Neural progenitor cell (in vitro differentiated cells): ENCODE measurements around the gene KCTD3. TPM values are rescaled to one million over a fixed set of nuclear protein-coding genes. Genes with fewer than 3 reads are reported as not detected.

Experiments used
- DNase-seq: peaks from one replicate; pipeline ENCODE4 v3.0.0-alpha.2; 2016; ENCODE audit warnings: low spot score
- H2AFZ ChIP-seq: fragments of 200-600 bp; sonication (generic); replicated peaks from 2 replicates; pipeline ENCODE4 v1.6.1; 2016; ENCODE audit warnings: antibody characterized with exemption
- H3F3A ChIP-seq: fragments of 200-600 bp; sonication (generic); 2 replicates; pipeline ENCODE4 v1.6.1; 2016; ENCODE audit warnings: antibody characterized with exemption, low read depth
- H3K27ac ChIP-seq: fragments of 200-600 bp; sonication (generic); 2 replicates; pipeline ENCODE4 v1.5.1; 2016; ENCODE audit warnings: mild to moderate bottlenecking
- H3K27me3 ChIP-seq: fragments of 200-600 bp; sonication (generic); 2 replicates; pipeline ENCODE4 v1.6.1; 2016; ENCODE audit warnings: mild to moderate bottlenecking, moderate library complexity
- H3K36me3 ChIP-seq: fragments of 200-600 bp; sonication (generic); 2 replicates; pipeline ENCODE4 v1.5.1; 2016
- H3K4me1 ChIP-seq: fragments of 200-600 bp; sonication (generic); 2 replicates; pipeline ENCODE4 v1.6.1; 2016; ENCODE audit warnings: mixed run types
- H3K4me2 ChIP-seq: fragments of 200-600 bp; sonication (generic); 2 replicates; pipeline ENCODE4 v1.6.1; 2016
- H3K4me3 ChIP-seq: fragments of 200-600 bp; sonication (generic); 2 replicates; pipeline ENCODE4 v1.5.1; 2016
- H3K79me2 ChIP-seq: fragments of 200-600 bp; sonication (generic); 2 replicates; pipeline ENCODE4 v1.6.1; 2016; ENCODE audit warnings: low read depth
- H3K9ac ChIP-seq: fragments of 200-600 bp; sonication (generic); 2 replicates; pipeline ENCODE4 v1.6.1; 2016
- H3K9me3 ChIP-seq: fragments of 200-600 bp; sonication (generic); 2 replicates; pipeline ENCODE4 v1.5.1; 2016; ENCODE audit warnings: low read depth
- H4K20me1 ChIP-seq: fragments of 200-600 bp; sonication (generic); 2 replicates; pipeline ENCODE4 v1.6.1; 2016; ENCODE audit warnings: low read depth
- H3K27ac Mint-ChIP-seq: 3 replicates; pipeline ENCODE4 v1.8.0; 2021; ENCODE audit warnings: mixed read lengths
- H3K27me3 Mint-ChIP-seq: 2 replicates; pipeline ENCODE4 v1.8.0; 2022; ENCODE audit warnings: low read depth, mild to moderate bottlenecking, inconsistent platforms, moderate library complexity, mixed read lengths; ENCODE audit not compliant: insufficient read depth
- H3K36me3 Mint-ChIP-seq: 3 replicates; pipeline ENCODE4 v1.8.0; 2021; ENCODE audit warnings: mixed read lengths
- H3K4me1 Mint-ChIP-seq: 3 replicates; pipeline ENCODE4 v1.8.0; 2021; ENCODE audit warnings: mixed read lengths
- H3K4me3 Mint-ChIP-seq: 3 replicates; pipeline ENCODE4 v1.8.0; 2021; ENCODE audit warnings: mild to moderate bottlenecking, moderate library complexity, mixed read lengths
- H3K9me3 Mint-ChIP-seq: 3 replicates; pipeline ENCODE4 v1.8.0; 2020; ENCODE audit warnings: mixed read lengths
- CTCF ChIP-seq: fragments of 200-600 bp; sonication (generic); IDR thresholded peaks from 2 replicates; pipeline ENCODE4 v1.5.1; 2017; ENCODE audit warnings: antibody characterized with exemption, mild to moderate bottlenecking
- EZH2 ChIP-seq: fragments of 200-600 bp; sonication (generic); IDR thresholded peaks from 2 replicates; pipeline ENCODE4 v1.6.1; 2017; ENCODE audit warnings: antibody characterized with exemption, mild to moderate bottlenecking, moderate library complexity
- EZH2phosphoT487 ChIP-seq: fragments of 200-600 bp; sonication (generic); IDR thresholded peaks from 2 replicates; pipeline ENCODE4 v1.6.1; 2017; ENCODE audit warnings: antibody characterized with exemption
- total RNA-seq: library from RNA; depleted of rRNA; stranded (reverse); fragments of >200 nt; gene quantifications from 2 replicates; pipeline ENCODE4 v1.2.3, GENCODE V29; 2015; ENCODE audit warnings: low replicate concordance

The KCTD3 gene
- total RNA-seq, 1 donor from 2014 or later, result 70.1 TPM

DNA sequence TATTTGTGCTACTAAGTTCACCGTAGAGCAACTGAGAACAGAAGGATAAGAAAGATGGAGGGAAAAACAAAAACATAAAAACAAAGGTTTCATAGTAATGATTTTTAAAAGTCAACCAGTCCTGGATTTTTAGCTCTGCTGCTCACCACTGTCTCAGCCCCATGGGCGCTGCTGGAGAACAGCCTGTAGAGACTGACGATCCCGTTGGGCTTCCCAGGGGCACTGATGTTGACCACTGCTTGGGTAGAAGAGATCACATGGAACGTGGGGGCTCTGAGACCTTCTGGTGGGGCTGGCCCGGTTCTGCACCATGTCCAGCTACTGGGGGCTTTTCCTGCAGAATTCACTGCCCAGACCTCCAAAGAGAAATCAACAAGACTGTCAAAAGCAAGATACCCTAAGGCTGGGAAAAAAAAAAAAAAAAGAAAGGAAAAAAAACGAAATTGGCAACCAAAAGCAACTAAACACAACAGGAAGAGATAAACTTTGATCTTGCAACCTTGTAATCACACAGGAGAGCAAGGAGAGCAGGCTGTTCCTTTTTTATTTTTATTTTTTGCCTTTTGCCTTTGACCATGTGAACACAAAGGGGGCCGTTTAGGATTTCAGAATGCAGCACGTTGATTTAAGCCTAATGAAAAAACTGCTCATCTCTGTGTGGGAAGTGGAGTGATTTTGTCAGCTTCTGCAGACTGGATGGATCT is 83.5 kb downstream of the KCTD3 start:
- no peaks in the 10 kb centered on the region for H3K4me1 Mint-ChIP-seq
- H3K9me3 ChIP-seq, result no peaks in the 10 kb centered on the region
- H3K4me1 ChIP-seq, result peaks cover 7% of the 10 kb centered on the region
- H3K27me3 Mint-ChIP-seq, result no peaks in the 10 kb centered on the region
- no peak for DNase-seq
- H3K9me3 Mint-ChIP-seq, result no peaks in the 10 kb centered on the region
- H3K27ac ChIP-seq, result no peak overlapping the region
- H3K36me3 ChIP-seq, result no peaks in the 10 kb centered on the region
- no peaks in the 10 kb centered on the region for H3F3A ChIP-seq
- H3K9ac ChIP-seq, result no peak overlapping the region
- no peak overlapping the region for H2AFZ ChIP-seq
- H4K20me1 ChIP-seq, result no peaks in the 10 kb centered on the region
- no peaks in the 10 kb centered on the region for H3K27me3 ChIP-seq
- TF ChIP-seq EZH2 (no peak), EZH2phosphoT487 (no peak)
- no peak overlapping the region for H3K4me3 ChIP-seq
- no peak overlapping the region for H3K4me2 ChIP-seq
- H3K36me3 Mint-ChIP-seq, result no peaks in the 10 kb centered on the region
- H3K79me2 ChIP-seq, result no peaks in the 10 kb centered on the region
- no peak overlapping the region for H3K4me3 Mint-ChIP-seq
- H3K27ac Mint-ChIP-seq, result no peak overlapping the region

GRCh38 chr1:215651867-215652266 is 84.8 kb downstream of the KCTD3 start:
- no peaks in the 10 kb centered on the region for H3K9me3 ChIP-seq
- Mint-ChIP-seq H3K27ac (no peak overlapping the region), H3K27me3 (no peaks in the 10 kb centered on the region), H3K36me3 (no peaks in the 10 kb centered on the region), H3K9me3 (no peaks in the 10 kb centered on the region), H3K4me3 (no peak overlapping the region), H3K4me1 (no peaks in the 10 kb centered on the region)
- no peaks in the 10 kb centered on the region for H3K36me3 ChIP-seq
- no peak for TF ChIP-seq CTCF
- TF ChIP-seq EZH2phosphoT487, result no peak
- no peak for TF ChIP-seq EZH2
- H3K4me1 ChIP-seq, result peaks cover 7% of the 10 kb centered on the region
- H3K27ac ChIP-seq, result no peak overlapping the region
- no peaks in the 10 kb centered on the region for H3F3A ChIP-seq
- H2AFZ ChIP-seq, result no peak overlapping the region
- no peak overlapping the region for H3K4me2 ChIP-seq
- no peak for DNase-seq
- no peak overlapping the region for H3K9ac ChIP-seq
- no peak overlapping the region for H3K4me3 ChIP-seq
- no peaks in the 10 kb centered on the region for H3K79me2 ChIP-seq
- no peaks in the 10 kb centered on the region for H3K27me3 ChIP-seq
- H4K20me1 ChIP-seq, result no peaks in the 10 kb centered on the region

DNA sequence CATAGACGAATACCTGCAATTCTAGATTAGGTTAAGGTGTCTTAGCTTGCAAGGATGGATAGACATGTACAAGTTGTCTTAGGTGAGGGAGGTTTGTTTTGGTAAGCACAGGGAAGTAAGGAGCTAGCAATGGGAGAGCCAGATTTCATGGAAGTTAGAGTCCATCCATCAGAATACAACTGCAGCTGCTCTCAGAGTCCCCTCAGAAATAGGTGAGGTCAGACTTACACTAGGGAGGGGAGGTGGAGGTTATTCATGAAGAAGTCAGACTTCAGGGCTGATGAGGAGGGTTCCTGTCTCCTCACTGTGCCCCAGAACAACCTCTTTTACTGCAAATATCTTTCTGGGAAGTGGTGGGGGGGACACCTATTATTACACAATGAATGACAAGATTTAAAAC is 85.3 kb downstream of the KCTD3 start:
- H3K36me3 Mint-ChIP-seq, result no peaks in the 10 kb centered on the region
- Histone ChIP-seq H3K4me3 (no peak overlapping the region), H3K9me3 (no peaks in the 10 kb centered on the region), H3K79me2 (no peaks in the 10 kb centered on the region), H3K9ac (no peak overlapping the region), H3K4me2 (no peak overlapping the region), H4K20me1 (no peaks in the 10 kb centered on the region), H3K27me3 (no peaks in the 10 kb centered on the region), H3K4me1 (peaks cover 7% of the 10 kb centered on the region), H3K27ac (no peak overlapping the region), H2AFZ (no peak overlapping the region), H3F3A (no peaks in the 10 kb centered on the region), H3K36me3 (no peaks in the 10 kb centered on the region)
- TF ChIP-seq CTCF (no peak), EZH2 (no peak), EZH2phosphoT487 (no peak)
- H3K4me3 Mint-ChIP-seq, result no peak overlapping the region
- no peak overlapping the region for H3K27ac Mint-ChIP-seq
- H3K9me3 Mint-ChIP-seq, result no peaks in the 10 kb centered on the region
- no peaks in the 10 kb centered on the region for H3K4me1 Mint-ChIP-seq
- H3K27me3 Mint-ChIP-seq, result no peaks in the 10 kb centered on the region
- no peak for DNase-seq

DNA sequence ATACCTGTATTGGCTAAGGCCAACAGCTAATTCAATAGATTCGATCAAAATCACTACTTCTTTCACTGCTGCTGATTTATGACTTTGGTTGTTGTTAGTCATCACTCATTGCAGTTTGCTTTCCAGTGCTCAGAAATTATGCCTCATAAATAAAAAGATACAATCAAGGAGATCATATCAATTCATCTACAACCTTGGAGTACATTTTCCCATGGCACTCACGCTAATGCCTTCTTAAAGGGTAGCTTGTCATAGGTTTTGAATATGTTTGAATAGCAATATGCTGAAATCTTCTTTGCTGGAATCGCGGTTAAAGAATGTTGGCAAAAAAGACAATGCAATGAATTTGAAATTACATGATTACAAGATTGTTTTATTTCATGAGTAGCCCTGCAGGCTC is 89.9 kb downstream of the KCTD3 start:
- no peak for DNase-seq
- Histone ChIP-seq H3K27me3 (no peaks in the 10 kb centered on the region), H3K4me2 (no peak overlapping the region), H3K9ac (no peak overlapping the region), H3K79me2 (no peaks in the 10 kb centered on the region), H3K36me3 (no peaks in the 10 kb centered on the region), H3K27ac (no peak overlapping the region), H3K9me3 (no peaks in the 10 kb centered on the region), H3K4me1 (no peaks in the 10 kb centered on the region), H3K4me3 (no peak overlapping the region), H2AFZ (no peak overlapping the region), H3F3A (no peaks in the 10 kb centered on the region), H4K20me1 (no peaks in the 10 kb centered on the region)
- TF ChIP-seq CTCF (no peak), EZH2 (no peak), EZH2phosphoT487 (no peak)
- Mint-ChIP-seq H3K27ac (no peak overlapping the region), H3K9me3 (no peaks in the 10 kb centered on the region), H3K4me1 (peaks cover under 1% of the 10 kb centered on the region), H3K4me3 (no peak overlapping the region), H3K36me3 (no peaks in the 10 kb centered on the region), H3K27me3 (no peaks in the 10 kb centered on the region)
